ENCODE results near the gene BAZ2B. TPM values are rescaled to one million over a fixed set of nuclear protein-coding genes. Genes with fewer than 3 reads are reported as not detected.

Gene BAZ2B
- total RNA-seq, 1 experiment from 2014 or later = 54.9 TPM

DNA sequence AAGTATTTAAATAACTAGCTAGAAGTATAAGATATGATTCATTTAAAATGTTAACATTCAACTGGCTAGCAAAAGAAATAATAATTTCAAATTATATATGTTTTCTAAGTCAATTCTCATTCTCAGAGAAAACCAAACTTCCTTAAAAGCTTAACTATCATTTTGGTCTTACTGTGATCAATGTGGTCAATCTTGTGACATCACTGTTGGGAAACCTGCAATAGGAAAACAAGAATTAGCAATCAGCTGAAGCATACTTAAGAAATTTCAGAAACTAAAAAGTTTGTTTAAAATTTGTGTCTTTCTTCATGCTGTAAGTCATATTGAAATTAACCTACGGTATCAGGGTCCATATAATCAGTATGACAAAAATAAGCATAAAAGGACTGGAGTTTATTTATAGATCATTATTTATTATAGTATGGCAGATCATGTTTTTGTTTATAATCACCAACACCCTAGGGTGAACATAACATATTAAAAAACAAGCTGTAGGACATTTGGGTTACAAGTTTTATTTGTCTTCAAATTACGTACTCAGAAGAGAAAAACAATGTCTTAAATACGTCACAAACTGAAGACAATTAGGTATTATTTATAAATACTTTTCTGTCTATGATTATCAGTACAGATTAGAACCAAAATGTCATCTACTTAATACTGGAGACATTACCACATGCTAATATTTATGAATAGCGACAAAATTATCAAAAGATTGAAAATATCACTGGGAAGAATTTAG is 60.5 kb downstream of the BAZ2B start:
- Histone ChIP-seq H2BK15ac (ENCODE audit: low read depth, low read length) (no peak overlapping the region), H3K4me2 (ENCODE audit: insufficient read depth, insufficient read length, low read length) (no peak overlapping the region), H4K8ac (replicated peaks; ENCODE audit: insufficient read length, low read depth, low read length) (no peak overlapping the region), H2BK12ac (ENCODE audit: insufficient read length, low read depth, low read length) (no peak overlapping the region), H3K4ac (ENCODE audit: low read depth, low read length) (no peak overlapping the region), H4K20me1 (ENCODE audit: control insufficient read depth, insufficient read depth, insufficient read length) (no peaks in the 10 kb centered on the region), H2BK20ac (ENCODE audit: low read depth, low read length, poor library complexity, severe bottlenecking) (no peak overlapping the region), H2AK5ac (ENCODE audit: insufficient read length, low read length) (no peak overlapping the region), H3K18ac (ENCODE audit: insufficient read length, low read depth, low read length) (no peak overlapping the region), H4K91ac (ENCODE audit: insufficient read length, low read depth, low read length) (no peak overlapping the region), H3K27ac (ENCODE audit: insufficient read length, low read depth, low read length) (no peak overlapping the region), H2BK5ac (ENCODE audit: insufficient read length, low read length) (no peak overlapping the region), H3K56ac (ENCODE audit: insufficient read length, low read depth, low read length) (no peak overlapping the region), H3K4me1 (ENCODE audit: insufficient read depth, low read length) (no peaks in the 10 kb centered on the region), H4K5ac (ENCODE audit: insufficient read length, low read depth, low read length) (no peak overlapping the region), H2BK120ac (ENCODE audit: low read depth, low read length, poor library complexity, severe bottlenecking) (no peak overlapping the region), H2AFZ (ENCODE audit: low read length) (no peak overlapping the region), H3K79me1 (ENCODE audit: insufficient read depth, low read depth, low read length, poor library complexity, severe bottlenecking) (no peaks in the 10 kb centered on the region), H3K9me3 (ENCODE audit: control insufficient read depth, low read depth, low read length) (no peaks in the 10 kb centered on the region), H3T11ph (ENCODE audit: low read length) (no peak overlapping the region), H3K23me2 (ENCODE audit: insufficient read length, low read depth, low read length, poor library complexity, severe bottlenecking) (no peaks in the 10 kb centered on the region), H3K9ac (ENCODE audit: extremely low read depth, insufficient read length, low read length) (no peak overlapping the region), H3K14ac (ENCODE audit: insufficient read depth, low read length) (no peak overlapping the region), H3K27me3 (ENCODE audit: insufficient read depth, low read length) (no peaks in the 10 kb centered on the region), H3K23ac (ENCODE audit: insufficient read length, low read depth, low read length) (no peak overlapping the region), H3K79me2 (ENCODE audit: insufficient read depth, low read length) (no peaks in the 10 kb centered on the region; the same call in 1 of the 2 replicates)
- TF ChIP-seq, protein P1, sequence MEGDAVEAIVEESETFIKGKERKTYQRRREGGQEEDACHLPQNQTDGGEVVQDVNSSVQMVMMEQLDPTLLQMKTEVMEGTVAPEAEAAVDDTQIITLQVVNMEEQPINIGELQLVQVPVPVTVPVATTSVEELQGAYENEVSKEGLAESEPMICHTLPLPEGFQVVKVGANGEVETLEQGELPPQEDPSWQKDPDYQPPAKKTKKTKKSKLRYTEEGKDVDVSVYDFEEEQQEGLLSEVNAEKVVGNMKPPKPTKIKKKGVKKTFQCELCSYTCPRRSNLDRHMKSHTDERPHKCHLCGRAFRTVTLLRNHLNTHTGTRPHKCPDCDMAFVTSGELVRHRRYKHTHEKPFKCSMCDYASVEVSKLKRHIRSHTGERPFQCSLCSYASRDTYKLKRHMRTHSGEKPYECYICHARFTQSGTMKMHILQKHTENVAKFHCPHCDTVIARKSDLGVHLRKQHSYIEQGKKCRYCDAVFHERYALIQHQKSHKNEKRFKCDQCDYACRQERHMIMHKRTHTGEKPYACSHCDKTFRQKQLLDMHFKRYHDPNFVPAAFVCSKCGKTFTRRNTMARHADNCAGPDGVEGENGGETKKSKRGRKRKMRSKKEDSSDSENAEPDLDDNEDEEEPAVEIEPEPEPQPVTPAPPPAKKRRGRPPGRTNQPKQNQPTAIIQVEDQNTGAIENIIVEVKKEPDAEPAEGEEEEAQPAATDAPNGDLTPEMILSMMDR (conservative IDR thresholded peaks at IDR 0.05) = no peak
- Mint-ChIP-seq H3K36me3 (ENCODE audit: insufficient read depth in 1 of 3, low read depth in 3 of 3) (no peaks in the 10 kb centered on the region), H3K4me1 (peaks cover 12 to 14% of the 10 kb centered on the region in 2 experiments), H3K27ac (no peak overlapping the region), H3K27me3 (ENCODE audit: low read depth) (no peaks in the 10 kb centered on the region), H3K9me3 (no peaks in the 10 kb centered on the region), H3K4me3 (no peak overlapping the region)
- DNase-seq = no peak
- no CpG with 5 or more reads among the region's 4 CpGs for WGBS (ENCODE audit: extremely low coverage, insufficient read length, low lambda C conversion rate)

Data from H9 (cell line).